Activated CD4-positive, alpha-beta T cell treated with anti-CD3 and anti-CD28 coated beads, Interleukin-2, amount 50 U/mL, for 16 hours (primary cell): ENCODE results near the gene EML1.

Experiments used
- DNase-seq: peaks from one replicate; pipeline ENCODE4 v3.0.0-alpha.2; 2020

The EML1 gene

GRCh38 chr14:99971941-99972747 is 178.9 kb downstream of the EML1 start:
- DNase-seq = peak; percentile 15

- DNase-seq = no peak
Observed at GRCh38 chr14:99972748-99973466, 179.7 kb downstream of the EML1 start.

- DNase-seq = no peak
Observed at GRCh38 chr14:99975190-99975589, 182.0 kb downstream of the EML1 start.

GRCh38 chr14:99976021-99976420 is 182.8 kb downstream of the EML1 start:
- DNase-seq = no peak

- DNase-seq = no peak
Observed at GRCh38 chr14:99976681-99977080, 183.5 kb downstream of the EML1 start.

- DNase-seq = no peak
Observed at GRCh38 chr14:99980299-99980698, 187.1 kb downstream of the EML1 start.

GRCh38 chr14:99981806-99982205 is 188.6 kb downstream of the EML1 start:
- DNase-seq = no peak

- peak; percentile 66 for DNase-seq
Observed at GRCh38 chr14:99982537-99983250, 189.5 kb downstream of the EML1 start.

GRCh38 chr14:99983251-99984015 is 190.2 kb downstream of the EML1 start:
- no peak for DNase-seq

- no peak for DNase-seq
Observed at GRCh38 chr14:99984036-99984435, 190.8 kb downstream of the EML1 start.

- DNase-seq = no peak
Observed at GRCh38 chr14:99986396-99986795, 193.2 kb downstream of the EML1 start.

GRCh38 chr14:99989032-99989431 is 195.8 kb downstream of the EML1 start:
- DNase-seq = no peak

GRCh38 chr14:99990268-99991170 is 197.3 kb downstream of the EML1 start:
- no peak for DNase-seq

GRCh38 chr14:99991331-99991730 is 198.1 kb downstream of the EML1 start:
- no peak for DNase-seq
